Measurements from ENCODE around the gene GET4.

GRCh38 chr7:851204-851603, 25.1 kb upstream of the GET4 start:
- TF ChIP-seq ZNF12 (CRISPR knock-in tag; IDR thresholded peaks at IDR 0.05), result no peak
- no peak for TF ChIP-seq ZNF501 (CRISPR knock-in tag; IDR thresholded peaks at IDR 0.05)
- TF ChIP-seq SRSF1 (optimal IDR thresholded peaks at IDR 0.05; ENCODE audit: low read depth, low read length), result no peak
- TF ChIP-seq ZNF138 (CRISPR knock-in tag; IDR thresholded peaks at IDR 0.05; ENCODE audit: low read depth), result no peak
- no peak for TF ChIP-seq YY1 (IDR thresholded peaks at IDR 0.05; ENCODE audit: insufficient read depth, insufficient replicate concordance, low read depth, low read length)
- no peak for TF ChIP-seq NCOA2 (CRISPR knock-in tag; IDR thresholded peaks at IDR 0.05)

All from HepG2 (cell line).